NOMO-1 treated with DMSO at 0.1 percent for 48 hours (cell line): ENCODE measurements around the gene AMBP.

Experiments
- DNase-seq: peaks from one replicate; lab custom pipeline; 2025; ENCODE audit not compliant: unreplicated experiment; lab: John Stamatoyannopoulos, UW

AMBP gene

GRCh38 chr9:114078021-114078780 lies at the start of gene AMBP:
Gene AMBP, minus strand, starts transcription at chr9:114078300. Its CDS starts 91 bp downstream, at chr9:114078209.
- no peak for DNase-seq

GRCh38 chr9:114126247-114127060 lies 48.4 kb upstream of the AMBP start:
- DNase-seq: no peak

GRCh38 chr9:114125476-114126013 lies 47.4 kb upstream of the AMBP start:
- no peak for DNase-seq

- DNase-seq: no peak
Measured at GRCh38 chr9:114124666-114125475, 46.8 kb upstream of the AMBP start.

GRCh38 chr9:114124138-114124537 lies 46.0 kb upstream of the AMBP start:
- DNase-seq: no peak

GRCh38 chr9:114123031-114123977 lies 45.2 kb upstream of the AMBP start:
- DNase-seq: no peak

GRCh38 chr9:114122136-114123027 lies 44.3 kb upstream of the AMBP start:
- DNase-seq: no peak

GRCh38 chr9:114121227-114122135 lies 43.4 kb upstream of the AMBP start:
- no peak for DNase-seq

GRCh38 chr9:114120192-114121014 lies 42.3 kb upstream of the AMBP start:
- no peak for DNase-seq

- no peak for DNase-seq
Measured at GRCh38 chr9:114119242-114120191, 41.4 kb upstream of the AMBP start.

GRCh38 chr9:114117996-114118830 lies 40.1 kb upstream of the AMBP start:
- DNase-seq: no peak

GRCh38 chr9:114117614-114117995 lies 39.5 kb upstream of the AMBP start:
- no peak for DNase-seq

- no peak for DNase-seq
Measured at GRCh38 chr9:114116126-114116747, 38.1 kb upstream of the AMBP start.

GRCh38 chr9:114115654-114116125 lies 37.6 kb upstream of the AMBP start:
- no peak for DNase-seq

- DNase-seq: no peak
Measured at GRCh38 chr9:114114364-114114763, 36.3 kb upstream of the AMBP start.
